Fibroblast of skin of left quadriceps (primary cell): Measurements from ENCODE around the gene DCAF8L2.
"Not testable (repeated sequence)": the region's sequence is repeated elsewhere in the genome, so short reads cannot be mapped to it uniquely, and the experiment has no call there.

ENCODE experiments used
- DNase-seq, 2 experiments: peaks; one replicate each; pipeline ENCODE4 v3.0.0-alpha.2; 2013; ENCODE audit warnings: low read depth in 2 of 2

Gene DCAF8L2

DNA sequence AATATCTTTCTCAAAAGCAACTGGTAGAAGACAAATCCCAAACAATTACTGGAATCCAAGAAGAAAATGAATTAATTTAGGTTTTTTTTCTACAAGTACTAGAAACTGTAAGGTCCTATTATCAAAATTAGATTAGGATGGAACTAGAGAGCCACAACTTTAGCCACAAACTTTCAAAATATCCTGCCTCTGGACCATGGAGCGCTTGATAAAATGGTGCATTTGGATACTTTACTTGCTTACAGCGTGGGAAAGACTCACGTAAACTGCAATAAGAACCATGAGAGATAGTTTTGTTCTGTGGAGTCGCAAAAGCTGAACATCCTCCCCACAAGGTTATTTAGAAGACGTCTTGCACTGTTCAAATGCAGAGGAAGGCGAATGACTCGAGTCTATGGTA, at the start of gene DCAF8L2:
DCAF8L2 (plus strand) TSS at position 301 of the 400 bp plus-strand sequence. CDS start 156,552 bp downstream, outside the sequence.
- no peak for DNase-seq

DNA sequence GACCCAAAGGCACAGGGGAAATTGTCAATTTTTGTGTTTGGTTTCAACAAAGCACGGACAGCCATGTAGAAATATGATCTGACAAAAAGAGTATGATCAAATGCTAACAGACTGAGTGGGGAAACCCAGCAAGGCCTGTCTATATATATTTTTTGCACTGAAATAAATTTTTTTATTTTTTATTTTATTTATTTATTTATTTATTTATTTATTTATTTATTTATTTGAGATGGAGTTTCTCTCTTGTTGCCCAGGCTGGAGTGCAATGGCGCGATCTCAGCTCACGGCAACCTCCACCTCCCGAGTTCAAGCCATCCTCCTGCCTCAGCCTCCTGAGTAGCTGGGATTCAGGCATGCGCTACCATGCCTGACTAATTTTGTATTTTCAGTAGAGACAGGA, 49.0 kb upstream of the DCAF8L2 start:
- DNase-seq = not testable (repeated sequence)

GRCh38 chrX:27548624-27549023, 41.5 kb upstream of the DCAF8L2 start:
- DNase-seq = no peak

- DNase-seq = no peak
These were observed 40.5 kb upstream of the DCAF8L2 start for GRCh38 chrX:27549688-27550087.

- peak; percentile 4 to 5 for DNase-seq
These were observed 34.6 kb upstream of the DCAF8L2 start for GRCh38 chrX:27555514-27555913.

- DNase-seq = no peak
These were observed 24.2 kb upstream of the DCAF8L2 start for GRCh38 chrX:27565992-27566391.

DNA sequence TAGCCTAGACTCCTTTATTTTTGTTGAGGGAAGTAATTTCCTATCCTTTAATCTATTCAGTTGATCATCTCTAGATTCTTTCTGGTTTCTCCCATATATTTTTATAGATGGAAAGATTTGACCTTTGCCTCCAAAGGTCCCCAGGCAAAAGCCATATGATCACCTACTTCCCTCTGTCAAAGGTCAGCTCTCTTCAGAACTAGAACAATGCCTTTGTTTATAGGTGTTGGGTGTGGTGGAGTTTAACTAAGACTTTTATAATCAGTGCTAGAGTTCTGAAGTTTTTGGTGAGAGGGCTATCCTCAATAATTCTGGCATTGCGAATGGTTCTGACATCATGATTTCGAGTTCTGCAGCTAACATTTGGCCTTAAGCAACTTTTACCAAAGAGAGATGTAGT, 19.0 kb upstream of the DCAF8L2 start:
- DNase-seq = no peak

DNA sequence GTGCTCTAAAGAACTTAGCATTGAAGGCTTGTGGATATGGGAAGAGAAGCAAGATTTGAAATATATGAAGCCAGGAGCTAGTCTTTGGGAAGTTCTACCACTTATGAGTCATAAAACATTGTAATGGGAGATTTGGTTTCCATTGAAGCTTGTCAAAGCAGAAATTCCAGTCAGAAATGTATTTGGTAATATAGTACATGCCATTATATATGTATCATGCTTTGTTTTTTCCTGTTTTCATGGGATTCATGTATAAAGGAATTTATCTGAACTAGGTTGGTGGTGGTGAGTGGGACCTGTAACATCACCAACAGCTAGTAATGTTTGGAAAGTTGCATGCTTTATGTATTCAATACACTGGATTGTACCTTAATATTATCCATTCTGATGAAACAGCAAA, 14.6 kb upstream of the DCAF8L2 start:
- no peak for DNase-seq

DNA sequence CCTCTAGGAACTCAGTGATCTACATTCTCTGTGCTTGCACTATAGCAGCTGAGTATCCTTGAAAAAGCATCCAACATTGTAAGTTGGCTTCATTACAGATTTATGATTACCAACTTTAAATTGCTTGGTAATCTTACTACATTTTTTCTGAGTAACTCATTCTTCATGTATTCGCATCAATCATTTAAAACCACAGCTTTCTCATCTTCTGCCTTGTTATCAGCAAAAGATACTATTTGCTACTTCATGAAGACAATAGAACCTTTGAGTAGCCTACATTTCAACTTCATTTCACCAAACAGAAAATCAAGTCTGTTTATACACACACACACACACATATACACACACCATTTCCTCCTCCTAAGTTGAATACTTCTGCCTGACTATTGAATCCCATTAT, 6.2 kb upstream of the DCAF8L2 start:
- no peak for DNase-seq

- DNase-seq = no peak
These were observed 1.8 kb downstream of the DCAF8L2 start for GRCh38 chrX:27591938-27592337.

- no peak for DNase-seq
These were observed 7.4 kb downstream of the DCAF8L2 start for GRCh38 chrX:27597508-27597907.

- DNase-seq = no peak
These were observed 8.2 kb downstream of the DCAF8L2 start for GRCh38 chrX:27598312-27598711.

- DNase-seq = no peak
These were observed 9.8 kb downstream of the DCAF8L2 start for GRCh38 chrX:27599928-27600327.

- DNase-seq = no peak
These were observed 10.5 kb downstream of the DCAF8L2 start for GRCh38 chrX:27600686-27601085.

DNA sequence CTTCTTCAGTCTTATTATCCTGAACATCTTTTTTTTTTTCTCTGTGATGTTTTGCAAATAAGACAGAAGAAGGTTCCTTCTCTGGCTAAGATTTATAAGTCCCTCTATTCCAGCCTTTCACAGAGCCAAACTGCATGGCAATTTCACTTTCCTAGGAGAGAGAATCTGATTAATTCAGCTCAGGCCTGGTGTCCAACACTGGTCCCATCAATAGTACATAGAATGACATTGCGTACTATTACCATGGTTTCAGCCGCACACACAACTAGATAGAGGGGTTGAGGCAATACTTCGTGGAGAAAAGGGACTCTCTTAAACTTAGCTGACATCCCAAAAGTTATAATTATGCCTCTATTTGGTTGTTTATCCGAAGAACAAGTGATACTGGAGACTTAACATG, 18.5 kb downstream of the DCAF8L2 start:
- DNase-seq = no peak

GRCh38 chrX:27619459-27619858, 29.3 kb downstream of the DCAF8L2 start:
- no peak for DNase-seq

DNA sequence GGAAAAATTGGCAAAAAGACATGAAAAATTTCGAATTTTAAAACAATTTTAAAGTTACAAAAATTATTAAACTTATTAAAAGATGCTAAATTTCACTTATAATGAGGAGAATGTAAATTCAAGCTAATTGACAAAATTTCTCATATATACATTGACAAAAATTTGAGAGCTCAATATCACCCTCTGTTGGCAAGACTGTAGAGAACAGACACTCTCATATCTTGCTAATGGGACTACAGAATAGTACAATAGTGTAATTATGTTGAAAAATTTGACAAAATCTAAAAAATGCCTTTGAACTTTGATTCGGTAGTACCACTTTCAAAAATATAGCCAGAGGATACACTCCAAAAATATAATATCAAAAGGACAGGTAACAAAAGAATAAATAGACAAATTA, 29.8 kb downstream of the DCAF8L2 start:
- peak; percentile 0 to 4 for DNase-seq

DNA sequence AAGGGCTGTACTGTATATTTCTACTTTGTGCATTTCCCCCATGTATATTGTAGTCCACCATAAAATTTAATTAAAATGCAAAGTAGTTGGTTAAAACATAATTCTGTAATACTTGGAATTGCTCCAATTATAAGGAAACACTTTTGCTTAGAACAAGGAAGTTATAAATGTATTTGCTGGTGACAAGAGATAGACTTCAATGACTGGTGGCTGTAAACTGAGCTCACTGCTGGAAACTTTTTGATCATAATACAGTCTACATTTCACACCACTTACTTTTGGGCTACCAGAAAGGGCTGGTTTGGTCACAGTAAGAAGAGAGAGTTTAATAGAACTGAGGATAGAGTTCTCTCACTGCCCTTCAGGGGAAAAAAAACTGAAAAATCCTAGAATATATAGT, 32.7 kb downstream of the DCAF8L2 start:
- no peak for DNase-seq

DNA sequence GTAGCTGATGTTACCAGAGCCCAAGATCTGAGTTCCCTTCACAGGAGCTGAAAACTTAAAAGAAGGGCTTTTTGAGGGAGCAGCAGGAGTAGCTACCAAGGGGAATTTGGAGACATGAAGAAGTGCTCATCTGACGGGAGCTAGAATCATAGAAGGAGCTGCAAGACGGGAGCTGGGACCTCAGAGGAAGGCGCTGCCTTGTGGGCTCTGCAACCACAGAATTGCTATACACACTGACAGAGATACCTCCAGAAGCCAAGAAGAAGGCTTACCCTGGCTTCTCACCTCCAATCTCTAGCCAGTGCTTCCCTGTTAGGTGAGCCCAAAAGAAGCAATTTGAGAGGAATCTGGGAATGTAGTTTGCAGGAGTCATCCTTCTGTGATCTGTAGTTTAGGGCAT, 35.9 kb downstream of the DCAF8L2 start:
- DNase-seq = no peak

- DNase-seq = no peak
These were observed 43.2 kb downstream of the DCAF8L2 start for GRCh38 chrX:27633328-27633727.

GRCh38 chrX:27656581-27656980, 66.4 kb downstream of the DCAF8L2 start:
- DNase-seq = no peak

DNA sequence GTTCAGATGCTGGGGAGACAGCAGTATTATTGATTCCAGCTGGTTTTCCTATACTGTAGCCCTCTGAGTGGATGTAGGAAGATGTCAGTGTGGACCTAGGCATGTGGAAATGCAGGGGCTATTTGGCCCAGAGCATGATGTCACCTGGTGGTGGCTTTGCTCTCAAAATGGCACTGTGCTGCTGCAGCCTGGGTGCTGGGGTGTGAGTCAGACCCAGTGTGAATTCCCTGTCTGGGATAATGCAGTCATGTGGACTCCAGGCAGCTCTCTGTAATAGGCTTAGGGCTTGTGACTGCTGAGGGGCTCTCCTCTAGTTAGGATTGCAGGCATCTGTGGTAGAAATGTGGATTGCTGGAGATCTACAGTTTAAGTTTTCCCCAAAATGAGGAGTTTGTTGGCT, 70.7 kb downstream of the DCAF8L2 start:
- DNase-seq = no peak

DNA sequence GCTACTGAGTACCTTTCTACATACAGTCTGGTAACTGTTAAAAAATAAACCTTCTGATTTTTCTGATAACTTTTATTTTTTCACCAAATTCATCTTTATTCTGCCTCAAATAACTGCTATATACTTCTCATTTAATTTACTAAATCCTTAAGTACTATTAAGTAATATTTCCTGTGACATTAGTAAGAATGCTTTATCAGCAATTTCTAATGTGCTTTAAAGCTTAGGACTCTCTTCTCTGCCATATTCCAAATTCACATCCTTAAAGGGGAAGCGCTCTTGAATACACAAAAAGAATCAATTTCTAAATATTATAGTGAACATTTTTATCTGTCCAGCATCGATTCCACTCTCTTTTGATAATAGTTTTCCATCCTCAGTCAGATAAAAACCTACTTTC, 81.1 kb downstream of the DCAF8L2 start:
- DNase-seq = no peak

DNA sequence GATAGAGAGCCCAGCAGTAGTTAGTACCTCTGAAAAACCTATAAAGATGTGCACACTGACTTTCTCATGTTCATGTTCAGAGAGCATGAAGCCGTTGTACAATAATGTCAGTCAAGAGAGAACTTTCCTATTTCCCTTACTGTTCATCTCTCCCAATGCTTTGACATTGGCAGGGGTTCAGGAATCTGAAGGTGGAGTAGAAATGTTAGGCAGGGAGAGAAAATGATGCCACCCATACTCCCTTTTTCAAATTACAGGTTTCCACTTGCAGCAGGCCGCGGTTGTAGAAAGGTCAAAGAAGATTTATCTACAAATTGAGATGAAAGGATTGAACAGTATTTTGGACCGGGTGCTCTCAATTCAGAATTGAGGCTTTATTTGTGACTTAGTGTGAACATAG, 84.3 kb downstream of the DCAF8L2 start:
- no peak for DNase-seq

GRCh38 chrX:27675493-27675892, 85.3 kb downstream of the DCAF8L2 start:
- peak; percentile 66 to 69 for DNase-seq
